Activated CD4-positive, alpha-beta memory T cell treated with anti-CD3 and anti-CD28 coated beads for 36 hours (primary cell): ENCODE data around the gene AVPR2. TPM values are rescaled to one million over a fixed set of nuclear protein-coding genes. Genes with fewer than 3 reads are reported as not detected.

Source experiments
- CTCF ChIA-PET: fragments of 350-600 bp; sonication (Branson Sonifier 250); formaldehyde crosslinking; loops from one replicate; lab custom pipeline; 2021; ENCODE audit warnings: antibody characterized with exemption, inconsistent platforms; lab: Charles Lee
- POLR2A ChIA-PET: fragments of 350-600 bp; sonication (Branson Sonifier 250); formaldehyde crosslinking; loops from one replicate; lab custom pipeline; 2021; ENCODE audit warnings: antibody characterized with exemption; lab: Charles Lee
- DNase-seq: peaks from one replicate; pipeline ENCODE4 v3.0.0-alpha.2; 2020
- H3K27ac Mint-ChIP-seq: one replicate; pipeline ENCODE4 v1.8.0; 2021; ENCODE audit warnings: mixed read lengths
- H3K27me3 Mint-ChIP-seq: one replicate; pipeline ENCODE4 v1.8.0; 2021; ENCODE audit warnings: mixed read lengths
- H3K36me3 Mint-ChIP-seq: one replicate; pipeline ENCODE4 v1.8.0; 2021; ENCODE audit warnings: mixed read lengths
- H3K4me1 Mint-ChIP-seq: one replicate; pipeline ENCODE4 v1.8.0; 2021; ENCODE audit warnings: low read depth, mixed read lengths
- H3K4me3 Mint-ChIP-seq: one replicate; pipeline ENCODE4 v1.8.0; 2021; ENCODE audit warnings: mild to moderate bottlenecking, mixed read lengths
- H3K9me3 Mint-ChIP-seq: one replicate; pipeline ENCODE4 v1.8.0; 2021; ENCODE audit warnings: mixed read lengths
- intact Hi-C: fragments of 100-400 bp; cut with micrococcal nuclease; formaldehyde crosslinking; loops from one replicate; pipeline ENCODE4 v1.15.1; 2023
- total RNA-seq, 2 experiments: library from RNA; stranded (reverse); gene quantifications; one replicate each; pipeline ENCODE4 v1.2.3, GENCODE V29; 2021

The AVPR2 gene
- total RNA-seq, 2 experiments from 2014 or later, result not detected

- Mint-ChIP-seq H3K36me3 (no peaks in the 10 kb centered on the region), H3K27ac (peak overlapping the region; percentile 56), H3K9me3 (no peaks in the 10 kb centered on the region), H3K27me3 (no peaks in the 10 kb centered on the region), H3K4me1 (peaks cover 35% of the 10 kb centered on the region), H3K4me3 (peak overlapping the region; percentile 49)
- peak; percentile 77 for DNase-seq
- ChIA-PET CTCF (interaction anchor here (1.0 kb wide), 1 partner anchor 46 kb away, joined by 4 read pairs; no protein-coding TSS in a partner anchor), POLR2A (interaction anchor here (1.2 kb wide), 1 partner anchor 24 kb away, joined by 8 read pairs; no protein-coding TSS in a partner anchor)
- intact Hi-C loops, result no loop called here
Measured at GRCh38 chrX:153900831-153901752, 3.4 kb upstream of the AVPR2 start.

GRCh38 chrX:153901753-153902140, 2.7 kb upstream of the AVPR2 start:
- H3K4me1 Mint-ChIP-seq, result peaks cover 37% of the 10 kb centered on the region
- no peak overlapping the region for H3K27ac Mint-ChIP-seq
- no peak overlapping the region for H3K4me3 Mint-ChIP-seq
- POLR2A ChIA-PET, result interaction anchor here (1.2 kb wide), 1 partner anchor 23 kb away, joined by 8 read pairs; no protein-coding TSS in a partner anchor
- CTCF ChIA-PET, result no interaction called here
- intact Hi-C loops, result no loop called here
- no peaks in the 10 kb centered on the region for H3K27me3 Mint-ChIP-seq
- no peaks in the 10 kb centered on the region for H3K36me3 Mint-ChIP-seq
- no peak for DNase-seq
- H3K9me3 Mint-ChIP-seq, result no peaks in the 10 kb centered on the region

GRCh38 chrX:153902385-153902784, 2.1 kb upstream of the AVPR2 start:
- ChIA-PET POLR2A (no interaction called here), CTCF (interaction anchor here (1.0 kb wide), 1 partner anchor 21 kb away, joined by 3 read pairs; no protein-coding TSS in a partner anchor)
- DNase-seq, result no peak
- intact Hi-C loops, result no loop called here
- Mint-ChIP-seq H3K27me3 (no peaks in the 10 kb centered on the region), H3K27ac (no peak overlapping the region), H3K9me3 (no peaks in the 10 kb centered on the region), H3K36me3 (no peaks in the 10 kb centered on the region), H3K4me3 (no peak overlapping the region), H3K4me1 (peaks cover 37% of the 10 kb centered on the region)

GRCh38 chrX:153903238-153903980, 1.1 kb upstream of the AVPR2 start:
- H3K9me3 Mint-ChIP-seq, result no peaks in the 10 kb centered on the region
- no peaks in the 10 kb centered on the region for H3K27me3 Mint-ChIP-seq
- H3K4me3 Mint-ChIP-seq, result no peak overlapping the region
- peaks cover 37% of the 10 kb centered on the region for H3K4me1 Mint-ChIP-seq
- ChIA-PET CTCF (interaction anchor here (1.0 kb wide), 1 partner anchor 20 kb away, joined by 3 read pairs; no protein-coding TSS in a partner anchor), POLR2A (no interaction called here)
- no peaks in the 10 kb centered on the region for H3K36me3 Mint-ChIP-seq
- intact Hi-C loops, result no loop called here
- peak overlapping the region; percentile 30 for H3K27ac Mint-ChIP-seq
- no peak for DNase-seq

- Mint-ChIP-seq H3K27me3 (no peaks in the 10 kb centered on the region), H3K27ac (no peak overlapping the region), H3K4me1 (peaks cover 36% of the 10 kb centered on the region), H3K4me3 (no peak overlapping the region), H3K36me3 (no peaks in the 10 kb centered on the region), H3K9me3 (no peaks in the 10 kb centered on the region)
- CTCF ChIA-PET, result interaction anchor here (1.0 kb wide), 1 partner anchor 20 kb away, joined by 3 read pairs; the partner anchor contains the start of gene ARHGAP4
- intact Hi-C loops, result no loop called here
- no peak for DNase-seq
- POLR2A ChIA-PET, result no interaction called here
Measured at GRCh38 chrX:153905481-153906095, 1.1 kb downstream of the AVPR2 start.

- peaks cover 30% of the 10 kb centered on the region for H3K4me1 Mint-ChIP-seq
- intact Hi-C loops, result no loop called here
- H3K4me3 Mint-ChIP-seq, result no peak overlapping the region
- H3K27me3 Mint-ChIP-seq, result no peaks in the 10 kb centered on the region
- CTCF ChIA-PET, result interaction anchor here (1.0 to 1.5 kb wide), 2 partner anchors 17 to 19 kb away, joined by 3 to 4 read pairs; partner anchors contain the start of gene ARHGAP4
- no peak overlapping the region for H3K27ac Mint-ChIP-seq
- no peaks in the 10 kb centered on the region for H3K36me3 Mint-ChIP-seq
- DNase-seq, result no peak
- POLR2A ChIA-PET, result no interaction called here
- no peaks in the 10 kb centered on the region for H3K9me3 Mint-ChIP-seq
Measured at GRCh38 chrX:153906126-153906917, 1.8 kb downstream of the AVPR2 start.

GRCh38 chrX:153907456-153907855, 3.0 kb downstream of the AVPR2 start:
- DNase-seq, result no peak
- Mint-ChIP-seq H3K4me1 (peaks cover 21% of the 10 kb centered on the region), H3K27me3 (no peaks in the 10 kb centered on the region), H3K9me3 (no peaks in the 10 kb centered on the region), H3K36me3 (peaks cover 3% of the 10 kb centered on the region), H3K27ac (no peak overlapping the region), H3K4me3 (no peak overlapping the region)
- ChIA-PET CTCF (interaction anchor here (0.9 to 1.5 kb wide), 2 partner anchors 16 to 39 kb away, joined by 3 to 4 read pairs; no protein-coding TSS in a partner anchor), POLR2A (no interaction called here)
- intact Hi-C loops, result no loop called here

GRCh38 chrX:153908219-153908860, 3.9 kb downstream of the AVPR2 start:
- ChIA-PET POLR2A (no interaction called here), CTCF (no interaction called here)
- no peaks in the 10 kb centered on the region for H3K27me3 Mint-ChIP-seq
- no peak overlapping the region for H3K4me3 Mint-ChIP-seq
- DNase-seq, result no peak
- peaks cover 18% of the 10 kb centered on the region for H3K4me1 Mint-ChIP-seq
- no peaks in the 10 kb centered on the region for H3K9me3 Mint-ChIP-seq
- H3K36me3 Mint-ChIP-seq, result peaks cover 3% of the 10 kb centered on the region
- no peak overlapping the region for H3K27ac Mint-ChIP-seq
- intact Hi-C loops, result no loop called here

- H3K36me3 Mint-ChIP-seq, result peaks cover 3% of the 10 kb centered on the region
- intact Hi-C loops, result no loop called here
- H3K27me3 Mint-ChIP-seq, result no peaks in the 10 kb centered on the region
- H3K4me1 Mint-ChIP-seq, result peaks cover 9% of the 10 kb centered on the region
- H3K9me3 Mint-ChIP-seq, result no peaks in the 10 kb centered on the region
- no peak for DNase-seq
- POLR2A ChIA-PET, result no interaction called here
- CTCF ChIA-PET, result no interaction called here
- no peak overlapping the region for H3K4me3 Mint-ChIP-seq
- no peak overlapping the region for H3K27ac Mint-ChIP-seq
Measured at GRCh38 chrX:153909024-153909979, 4.8 kb downstream of the AVPR2 start.

- POLR2A ChIA-PET, result no interaction called here
- CTCF ChIA-PET, result no interaction called here
- Mint-ChIP-seq H3K36me3 (peaks cover 3% of the 10 kb centered on the region), H3K4me1 (peaks cover 6% of the 10 kb centered on the region), H3K27me3 (no peaks in the 10 kb centered on the region), H3K4me3 (no peak overlapping the region), H3K9me3 (no peaks in the 10 kb centered on the region), H3K27ac (no peak overlapping the region)
- DNase-seq, result no peak
- intact Hi-C loops, result no loop called here
Measured at GRCh38 chrX:153909980-153910360, 5.5 kb downstream of the AVPR2 start.
